GM12874 (cell line): ENCODE data around the gene PPP1R18.
A peak's percentile ranks its signal among the peaks of the same experiment; 100 is the strongest.

Source experiments
- TF ChIP-seq, protein P1 (sequence below): IDR thresholded peaks from 2 replicates; pipeline ENCODE4 v1.5.1; 2011; ENCODE audit warnings: low read depth, mild to moderate bottlenecking, control low read depth, low read length, moderate library complexity; ENCODE audit not compliant: insufficient read depth

PPP1R18 gene

GRCh38 chr6:30635834-30636233 is 50.6 kb downstream of the PPP1R18 start:
- TF ChIP-seq, protein P1, sequence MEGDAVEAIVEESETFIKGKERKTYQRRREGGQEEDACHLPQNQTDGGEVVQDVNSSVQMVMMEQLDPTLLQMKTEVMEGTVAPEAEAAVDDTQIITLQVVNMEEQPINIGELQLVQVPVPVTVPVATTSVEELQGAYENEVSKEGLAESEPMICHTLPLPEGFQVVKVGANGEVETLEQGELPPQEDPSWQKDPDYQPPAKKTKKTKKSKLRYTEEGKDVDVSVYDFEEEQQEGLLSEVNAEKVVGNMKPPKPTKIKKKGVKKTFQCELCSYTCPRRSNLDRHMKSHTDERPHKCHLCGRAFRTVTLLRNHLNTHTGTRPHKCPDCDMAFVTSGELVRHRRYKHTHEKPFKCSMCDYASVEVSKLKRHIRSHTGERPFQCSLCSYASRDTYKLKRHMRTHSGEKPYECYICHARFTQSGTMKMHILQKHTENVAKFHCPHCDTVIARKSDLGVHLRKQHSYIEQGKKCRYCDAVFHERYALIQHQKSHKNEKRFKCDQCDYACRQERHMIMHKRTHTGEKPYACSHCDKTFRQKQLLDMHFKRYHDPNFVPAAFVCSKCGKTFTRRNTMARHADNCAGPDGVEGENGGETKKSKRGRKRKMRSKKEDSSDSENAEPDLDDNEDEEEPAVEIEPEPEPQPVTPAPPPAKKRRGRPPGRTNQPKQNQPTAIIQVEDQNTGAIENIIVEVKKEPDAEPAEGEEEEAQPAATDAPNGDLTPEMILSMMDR: no peak

DNA sequence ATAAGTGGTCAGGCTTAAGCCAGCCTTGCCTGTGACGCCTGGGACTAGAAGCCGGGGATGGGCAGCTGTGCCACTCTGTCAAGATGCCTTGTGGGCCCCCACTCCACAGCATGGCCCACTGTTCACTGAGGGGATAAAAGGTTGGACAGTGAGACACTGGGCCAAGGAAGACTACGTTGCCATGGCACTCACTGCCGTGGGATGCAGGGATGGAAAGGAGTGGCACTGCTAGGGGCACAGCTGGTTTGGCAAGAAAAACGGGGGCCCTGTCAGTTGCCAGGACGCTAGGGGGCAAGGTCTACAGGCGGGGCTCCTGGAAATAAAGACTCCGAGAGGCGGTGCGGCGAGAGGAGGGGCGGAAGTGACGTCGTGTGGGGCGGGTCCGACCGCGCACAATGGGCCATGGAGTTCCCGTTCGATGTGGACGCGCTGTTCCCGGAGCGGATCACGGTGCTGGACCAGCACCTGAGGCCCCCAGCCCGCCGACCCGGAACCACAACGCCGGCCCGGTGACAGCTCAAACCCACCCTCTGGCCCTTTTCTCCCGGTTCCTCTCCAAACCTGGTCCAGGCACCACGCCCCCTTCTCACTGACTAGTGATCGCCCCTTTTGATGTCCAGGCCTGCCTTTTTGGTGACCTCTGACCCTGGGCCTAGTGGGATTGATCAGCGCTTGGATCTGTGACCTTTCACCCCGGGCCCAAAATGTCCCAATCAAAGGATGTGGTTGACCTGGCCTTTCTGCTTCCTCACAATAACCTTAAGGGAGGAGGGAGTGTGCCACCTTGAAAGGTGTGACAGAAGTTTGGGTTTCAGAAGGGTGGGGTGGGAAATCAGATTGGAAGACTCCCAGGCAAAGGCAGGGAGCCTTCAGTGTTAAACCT is 59.7 kb downstream of the PPP1R18 start, which contains the start of gene ATAT1:
Gene ATAT1 (plus strand): TSS at position 391 of the 883 bp plus-strand sequence.
- TF ChIP-seq, protein P1: peak; percentile 65
